Peyer's patch (tissue), 4 donors: ENCODE measurements around the gene DIS3L2.

ENCODE experiments used
- CTCF ChIP-seq, 6 experiments: fragments of 450-650 bp in 4 of 6; fragments of 200-600 bp in 2 of 6; sonication (generic) in 1 of 6; IDR thresholded peaks; one replicate each; pipeline ENCODE4 v1.5.1; 2017 to 2019; ENCODE audit warnings: antibody characterized with exemption in 6 of 6, mild to moderate bottlenecking in 3 of 6, moderate library complexity in 1 of 6
- POLR2A ChIP-seq, 2 donors: fragments of 450-650 bp; IDR thresholded peaks; one replicate each; pipeline ENCODE4 v1.5.1; 2017; ENCODE audit warnings: antibody characterized with exemption in 2 of 2, mild to moderate bottlenecking in 2 of 2, moderate library complexity in 2 of 2

GRCh38 chr2:232231554-232231953 is 270.0 kb downstream of the DIS3L2 start:
- TF ChIP-seq CTCF (IDR thresholded peaks at IDR 0.05) (no peak), POLR2A (IDR thresholded peaks at IDR 0.05) (no peak)
